IPS-15b (cell line): Measurements from ENCODE around the gene TTLL9.

ENCODE experiments used
- H3K27me3 ChIP-seq: one replicate; pipeline ENCODE4 v1.6.1; 2013; ENCODE audit warnings: low read length; ENCODE audit not compliant: control insufficient read depth, insufficient read depth
- H3K36me3 ChIP-seq: one replicate; pipeline ENCODE4 v1.6.1; 2013; ENCODE audit warnings: low read length; ENCODE audit not compliant: control insufficient read depth, insufficient read depth
- H3K4me1 ChIP-seq: one replicate; pipeline ENCODE4 v1.6.1; 2013; ENCODE audit warnings: mild to moderate bottlenecking, low read length; ENCODE audit not compliant: control insufficient read depth, insufficient read depth
- H3K4me3 ChIP-seq: one replicate; pipeline ENCODE4 v1.5.1; 2013; ENCODE audit warnings: low read depth, low read length
- H3K9ac ChIP-seq: one replicate; pipeline ENCODE4 v1.6.1; 2013; ENCODE audit warnings: low read depth, mild to moderate bottlenecking, low read length
- H3K9me3 ChIP-seq: one replicate; pipeline ENCODE4 v1.6.1; 2013; ENCODE audit warnings: mild to moderate bottlenecking, low read length; ENCODE audit not compliant: control insufficient read depth, insufficient read depth

TTLL9 gene

GRCh38 chr20:31839782-31840487 is 30.5 kb upstream of the TTLL9 start:
- Histone ChIP-seq H3K4me1 (peaks cover 7% of the 10 kb centered on the region), H3K4me3 (no peak overlapping the region), H3K9ac (no peak overlapping the region), H3K27me3 (no peaks in the 10 kb centered on the region), H3K36me3 (no peaks in the 10 kb centered on the region), H3K9me3 (no peaks in the 10 kb centered on the region)

- H3K36me3 ChIP-seq: no peaks in the 10 kb centered on the region
- peaks cover 7% of the 10 kb centered on the region for H3K4me1 ChIP-seq
- no peaks in the 10 kb centered on the region for H3K9me3 ChIP-seq
- H3K4me3 ChIP-seq: no peak overlapping the region
- H3K27me3 ChIP-seq: no peaks in the 10 kb centered on the region
- no peak overlapping the region for H3K9ac ChIP-seq
Measured at GRCh38 chr20:31840906-31841816, 29.3 kb upstream of the TTLL9 start.

- no peak overlapping the region for H3K9ac ChIP-seq
- H3K9me3 ChIP-seq: no peaks in the 10 kb centered on the region
- peaks cover 3% of the 10 kb centered on the region for H3K4me1 ChIP-seq
- H3K36me3 ChIP-seq: no peaks in the 10 kb centered on the region
- no peaks in the 10 kb centered on the region for H3K27me3 ChIP-seq
- H3K4me3 ChIP-seq: no peak overlapping the region
Measured at GRCh38 chr20:31841928-31842327, 28.5 kb upstream of the TTLL9 start.

GRCh38 chr20:31842471-31843157 is 27.8 kb upstream of the TTLL9 start:
- H3K4me3 ChIP-seq: no peak overlapping the region
- no peaks in the 10 kb centered on the region for H3K9me3 ChIP-seq
- no peak overlapping the region for H3K9ac ChIP-seq
- H3K27me3 ChIP-seq: peaks cover 4% of the 10 kb centered on the region
- peaks cover 3% of the 10 kb centered on the region for H3K4me1 ChIP-seq
- no peaks in the 10 kb centered on the region for H3K36me3 ChIP-seq

- peaks cover 3% of the 10 kb centered on the region for H3K4me1 ChIP-seq
- H3K9ac ChIP-seq: no peak overlapping the region
- no peaks in the 10 kb centered on the region for H3K36me3 ChIP-seq
- no peaks in the 10 kb centered on the region for H3K9me3 ChIP-seq
- peaks cover 4% of the 10 kb centered on the region for H3K27me3 ChIP-seq
- no peak overlapping the region for H3K4me3 ChIP-seq
Measured at GRCh38 chr20:31843288-31843687, 27.1 kb upstream of the TTLL9 start.

- Histone ChIP-seq H3K4me3 (no peak overlapping the region), H3K4me1 (peaks cover 3% of the 10 kb centered on the region)
Measured at GRCh38 chr20:31843881-31844280, 26.6 kb upstream of the TTLL9 start.

GRCh38 chr20:31844737-31845299 is 25.6 kb upstream of the TTLL9 start:
- H3K9ac ChIP-seq: no peak overlapping the region
- peaks cover 3% of the 10 kb centered on the region for H3K4me1 ChIP-seq

More at GRCh38 chr20:31843881-31844280, 26.6 kb upstream of the TTLL9 start:
- Histone ChIP-seq H3K27me3 (peaks cover 10% of the 10 kb centered on the region), H3K9me3 (no peaks in the 10 kb centered on the region), H3K36me3 (no peaks in the 10 kb centered on the region), H3K9ac (no peak overlapping the region)

GRCh38 chr20:31845300-31845863 is 25.1 kb upstream of the TTLL9 start, which contains the start of gene FOXS1:
Gene FOXS1, minus strand, starts transcription at chr20:31845604. Its CDS starts 62 bp downstream, at chr20:31845542.
- Histone ChIP-seq H3K4me3 (no peak within 1 kb of the TSS), H3K9me3 (no peaks in the 10 kb centered on the region), H3K4me1 (peaks cover 3% of the 10 kb centered on the region), H3K9ac (no peak within 1 kb of the TSS), H3K27me3 (peaks cover 25% of the 10 kb centered on the region), H3K36me3 (no peaks in the 10 kb centered on the region)

More at GRCh38 chr20:31844737-31845299, 25.6 kb upstream of the TTLL9 start:
- Histone ChIP-seq H3K36me3 (no peaks in the 10 kb centered on the region), H3K9me3 (no peaks in the 10 kb centered on the region), H3K4me3 (no peak overlapping the region), H3K27me3 (peaks cover 20% of the 10 kb centered on the region)

GRCh38 chr20:31846793-31847138 is 23.7 kb upstream of the TTLL9 start:
- H3K4me1 ChIP-seq: peaks cover 3% of the 10 kb centered on the region
- H3K9ac ChIP-seq: no peak overlapping the region
- H3K4me3 ChIP-seq: no peak overlapping the region
- no peaks in the 10 kb centered on the region for H3K36me3 ChIP-seq
- H3K27me3 ChIP-seq: peaks cover 39% of the 10 kb centered on the region
- H3K9me3 ChIP-seq: no peaks in the 10 kb centered on the region

- H3K4me3 ChIP-seq: no peak overlapping the region
- H3K9me3 ChIP-seq: no peaks in the 10 kb centered on the region
- no peaks in the 10 kb centered on the region for H3K4me1 ChIP-seq
- peaks cover 45% of the 10 kb centered on the region for H3K27me3 ChIP-seq
- no peaks in the 10 kb centered on the region for H3K36me3 ChIP-seq
- no peak overlapping the region for H3K9ac ChIP-seq
Measured at GRCh38 chr20:31848088-31848999, 22.1 kb upstream of the TTLL9 start.
